GM21360 (cell line): Measurements from ENCODE around the gene TNFSF9.

Experiments used
- ATAC-seq: cut with Tn5 transposase; IDR thresholded peaks from one replicate; pipeline ENCODE4 v1.9.1; 2021; ENCODE audit warnings: mild to moderate bottlenecking, moderate library complexity; ENCODE audit not compliant: unreplicated experiment

The TNFSF9 gene

DNA sequence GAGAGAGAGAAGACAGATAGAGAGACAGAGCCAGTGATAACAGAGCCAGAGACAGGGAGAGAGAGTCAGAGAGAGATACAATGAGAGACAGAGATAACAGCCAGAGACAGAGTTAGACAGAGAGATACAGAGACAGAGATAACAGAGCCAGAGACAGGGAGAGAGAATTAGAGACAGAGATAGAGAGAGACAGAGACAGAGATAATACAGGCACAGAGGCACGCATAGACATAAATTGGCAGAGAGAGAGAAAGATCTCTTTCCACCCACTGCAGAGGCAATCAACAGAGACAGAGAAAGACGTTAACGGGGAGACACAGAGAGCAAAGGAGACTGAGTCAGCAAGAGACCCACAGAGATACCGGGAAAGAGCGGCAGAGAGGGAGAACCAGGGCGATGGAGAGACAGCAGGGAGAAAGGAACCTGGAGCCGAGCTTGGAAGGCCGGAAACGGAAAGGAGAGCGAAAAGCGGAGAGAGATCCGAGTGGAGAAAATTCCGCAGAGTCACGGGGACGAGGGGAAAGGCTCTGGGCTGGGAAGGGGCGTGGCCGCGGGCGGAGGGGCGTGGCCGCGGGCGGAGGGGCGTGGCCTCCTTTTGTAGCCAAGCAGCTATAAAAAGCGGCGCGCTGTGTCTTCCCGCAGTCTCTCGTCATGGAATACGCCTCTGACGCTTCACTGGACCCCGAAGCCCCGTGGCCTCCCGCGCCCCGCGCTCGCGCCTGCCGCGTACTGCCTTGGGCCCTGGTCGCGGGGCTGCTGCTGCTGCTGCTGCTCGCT is at the start of gene TNFSF9:
Gene TNFSF9, plus strand, starts transcription at position 641 of the 777 bp plus-strand sequence. Its CDS starts 11 bp downstream, at position 652.
- ATAC-seq = peak; percentile 32

DNA sequence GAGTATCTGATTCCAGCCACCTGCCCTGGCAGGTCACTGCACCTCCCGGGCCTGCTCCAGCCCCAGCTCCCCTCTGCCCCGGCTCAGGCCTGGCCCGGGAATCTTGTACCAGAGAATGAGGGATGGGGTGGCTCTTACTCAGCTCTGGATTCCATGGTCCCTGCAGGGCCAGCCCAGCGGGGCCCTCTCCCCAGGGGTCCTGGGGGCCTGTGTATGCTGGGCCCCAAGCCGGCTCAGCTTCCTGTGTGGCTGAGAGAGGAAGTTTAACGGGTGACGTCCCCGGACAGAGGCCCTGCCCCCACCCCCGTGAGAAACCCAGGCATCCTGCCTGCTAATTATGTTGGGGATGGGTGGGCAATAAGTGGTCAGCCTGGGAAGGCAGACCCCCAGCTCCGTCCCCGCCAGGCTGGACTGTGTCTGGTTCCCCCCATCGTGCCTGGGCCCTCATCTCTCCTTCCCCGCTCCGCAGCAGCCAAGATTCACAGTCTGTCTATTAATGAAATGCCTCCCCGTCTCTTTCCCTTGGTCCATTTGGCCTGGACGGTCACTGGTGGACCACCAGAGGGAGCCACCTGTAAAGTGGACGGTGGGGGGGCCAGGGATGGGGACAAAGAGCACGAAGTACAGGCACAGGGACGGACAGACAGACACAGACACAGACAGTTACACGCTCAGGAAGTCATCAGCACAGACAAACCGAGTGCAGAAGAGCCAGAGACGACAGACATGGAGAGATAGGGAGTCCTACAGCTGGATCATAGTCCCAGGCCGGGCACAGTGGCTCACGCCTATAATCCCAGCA is 49.1 kb upstream of the TNFSF9 start, which contains the start of gene DENND1C:
Gene DENND1C, minus strand, starts transcription at position 247 of the 802 bp plus-strand sequence. Its CDS starts 92 bp downstream, at position 155.
- no peak for ATAC-seq

DNA sequence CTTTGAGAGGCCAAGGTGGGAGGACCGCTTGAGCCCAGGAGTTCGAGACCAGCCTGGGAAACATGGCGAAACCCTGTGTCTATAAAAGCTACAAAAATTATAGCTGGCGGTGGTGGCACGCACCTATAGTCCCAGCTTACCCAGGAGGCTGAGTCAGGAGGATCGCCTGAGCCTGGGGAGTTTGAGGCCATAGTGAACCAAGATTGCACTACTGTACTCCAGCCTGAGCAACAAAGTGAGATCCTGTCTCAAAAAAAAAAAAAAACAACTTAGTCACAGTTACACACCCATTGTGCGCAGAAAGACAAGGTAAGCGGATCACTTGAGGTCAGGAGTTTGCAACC is 48.5 kb upstream of the TNFSF9 start:
- no peak for ATAC-seq

- no peak for ATAC-seq
Measured at GRCh38 chr19:6483235-6483634, 47.6 kb upstream of the TNFSF9 start.

DNA sequence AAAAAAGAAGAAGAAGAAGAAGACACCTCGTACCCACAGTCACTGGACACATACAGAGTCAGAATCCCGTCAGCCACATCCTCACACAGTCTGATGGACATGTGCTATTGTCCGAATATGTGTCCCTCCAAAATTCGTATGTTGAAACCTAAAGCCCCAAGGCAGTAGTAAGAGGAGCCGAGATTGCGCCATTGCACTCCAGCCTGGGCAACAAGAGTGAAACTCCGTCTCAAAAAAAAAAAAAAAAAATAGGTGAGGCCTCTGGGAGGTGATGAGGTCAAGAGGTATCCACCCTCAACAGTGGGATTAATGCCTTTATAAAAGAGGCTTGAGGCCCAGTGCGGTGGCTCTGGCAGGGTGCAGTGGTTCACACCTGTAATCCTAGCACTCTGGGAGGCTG is 46.6 kb upstream of the TNFSF9 start:
- ATAC-seq = no peak

- ATAC-seq = no peak
Measured at GRCh38 chr19:6484831-6485230, 46.0 kb upstream of the TNFSF9 start.

GRCh38 chr19:6489278-6490061 is 41.4 kb upstream of the TNFSF9 start:
- ATAC-seq = no peak

DNA sequence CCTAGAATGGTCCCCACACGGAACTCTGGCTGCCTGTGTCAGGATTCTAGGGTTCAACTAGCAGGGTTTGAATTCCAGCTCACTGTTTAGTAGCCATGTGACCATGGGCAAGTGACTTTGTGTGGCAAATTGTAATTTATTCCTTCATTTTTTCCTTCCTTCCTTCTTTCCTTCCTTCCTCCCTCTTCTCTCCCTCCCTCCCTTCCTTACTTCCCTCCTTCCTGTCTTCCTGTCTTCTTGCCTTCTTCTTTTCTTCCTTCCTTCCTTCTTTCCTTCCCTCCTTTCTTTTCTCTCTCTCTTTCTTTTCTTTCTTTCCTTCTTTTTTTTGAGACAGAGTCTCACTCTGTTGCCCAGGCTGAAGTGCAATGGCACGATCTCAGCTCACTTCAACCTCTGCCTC is 40.7 kb upstream of the TNFSF9 start:
- ATAC-seq = no peak

GRCh38 chr19:6491802-6492592 is 38.8 kb upstream of the TNFSF9 start:
- ATAC-seq = no peak

DNA sequence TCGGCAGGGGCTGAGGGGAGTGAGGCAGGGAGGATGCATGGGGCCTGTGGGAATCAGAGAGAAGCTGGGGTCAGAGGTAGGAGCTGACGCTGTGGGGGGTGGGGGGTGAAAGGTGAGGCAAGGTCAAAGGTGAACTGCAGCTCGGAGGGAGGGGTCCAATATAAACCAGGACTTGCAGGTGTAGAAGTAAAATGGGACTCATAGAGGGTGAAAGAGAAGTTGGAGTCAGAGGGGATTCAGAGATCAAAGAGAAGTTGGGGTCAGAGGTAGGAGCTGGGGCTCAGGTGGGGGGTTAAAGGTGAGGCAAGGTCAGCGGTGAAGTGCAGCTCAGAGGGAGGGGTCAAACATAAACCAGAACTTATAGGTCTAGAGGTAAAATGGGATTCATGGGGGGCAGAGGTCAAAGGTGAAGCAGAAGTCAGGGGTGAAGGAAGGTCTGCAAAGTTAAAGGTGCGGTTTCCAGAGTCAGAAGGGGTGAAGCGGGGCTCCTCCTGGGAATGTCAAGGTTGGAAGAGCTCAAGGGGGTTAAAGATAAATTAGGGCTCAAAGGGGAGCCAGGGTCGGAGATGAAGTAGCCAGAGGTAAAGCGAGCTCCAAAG is 36.3 kb upstream of the TNFSF9 start:
- ATAC-seq = no peak

DNA sequence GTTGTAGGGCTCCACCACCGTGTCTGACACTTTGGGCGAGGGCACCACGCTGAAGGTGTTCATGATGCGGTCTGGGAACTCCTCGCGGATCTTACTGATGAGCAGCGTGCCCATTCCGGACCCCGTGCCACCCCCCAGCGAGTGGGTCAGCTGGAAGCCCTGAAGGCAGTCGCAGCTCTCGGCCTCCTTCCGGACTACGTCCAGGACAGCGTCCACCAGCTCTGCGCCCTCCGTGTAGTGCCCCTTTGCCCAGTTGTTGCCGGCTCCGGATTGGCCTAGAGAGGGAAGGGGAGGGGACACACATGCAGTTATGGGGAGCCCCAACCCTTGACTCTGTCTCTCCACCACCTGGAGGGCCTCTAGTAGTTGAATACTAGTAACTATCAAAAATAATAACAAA is 34.9 kb upstream of the TNFSF9 start:
- no peak for ATAC-seq

GRCh38 chr19:6498294-6499036 is 32.4 kb upstream of the TNFSF9 start:
- ATAC-seq = no peak

GRCh38 chr19:6499052-6499790 is 31.6 kb upstream of the TNFSF9 start:
- ATAC-seq = no peak

DNA sequence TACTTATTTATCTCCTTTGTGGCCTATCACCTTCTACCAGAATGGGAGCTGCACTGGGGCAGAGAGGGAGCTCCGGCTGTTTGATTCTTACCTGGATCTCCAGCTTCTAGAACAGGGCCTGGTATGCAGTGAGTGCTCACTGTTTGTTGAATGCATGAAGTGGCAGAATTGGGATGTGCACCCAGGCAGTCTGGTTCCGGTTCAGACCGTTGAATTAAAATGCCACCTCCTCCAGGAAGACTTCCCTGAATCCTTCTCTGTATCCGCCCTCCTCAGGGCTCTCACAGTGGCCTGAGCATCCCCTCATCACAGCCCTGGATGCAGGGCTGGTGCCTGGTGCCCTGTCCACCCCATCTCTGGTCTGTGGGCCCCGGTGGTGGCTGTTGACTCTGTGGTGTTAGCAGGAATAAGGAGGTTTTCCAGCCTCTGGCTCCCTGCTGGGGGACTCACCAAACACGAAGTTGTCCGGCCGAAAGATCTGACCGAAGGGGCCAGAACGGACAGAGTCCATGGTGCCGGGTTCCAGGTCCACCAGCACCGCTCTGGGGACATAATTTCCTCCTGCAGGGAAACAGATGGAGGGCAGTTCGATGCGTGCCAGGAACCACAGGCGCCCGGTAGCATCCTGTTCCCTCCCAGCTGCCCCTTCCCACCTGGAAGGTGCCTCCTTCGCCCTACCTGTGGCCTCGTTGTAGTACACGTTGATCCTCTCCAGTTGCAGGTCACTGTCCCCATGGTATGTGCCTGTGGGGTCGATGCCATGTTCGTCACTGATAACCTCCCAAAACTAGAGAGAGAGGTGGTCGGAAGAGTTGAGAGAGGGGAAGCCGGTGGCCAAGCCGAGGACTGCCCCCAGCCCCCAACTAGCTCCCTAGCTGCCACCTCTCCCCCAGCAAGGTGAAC is 29.7 kb upstream of the TNFSF9 start:
- ATAC-seq = no peak

GRCh38 chr19:6501740-6502648 is 28.8 kb upstream of the TNFSF9 start, which contains the start of gene TUBB4A:
TSS of gene TUBB4A (minus strand) at chr19:6502309. CDS start at chr19:6502212, 97 bp downstream.
- ATAC-seq = no peak

- no peak for ATAC-seq
Measured at GRCh38 chr19:6503407-6504201, 27.2 kb upstream of the TNFSF9 start.
